ENCODE data around the gene MAPK8IP2. TPM values are rescaled to one million over a fixed set of nuclear protein-coding genes. Genes with fewer than 3 reads are reported as not detected.

MAPK8IP2 gene
- total and polyA plus RNA-seq, 2 of the 13 experiments (the other 11 are each of a cell fraction or from before 2014, with no cell fraction given), result 1.3 to 2.6 TPM

DNA sequence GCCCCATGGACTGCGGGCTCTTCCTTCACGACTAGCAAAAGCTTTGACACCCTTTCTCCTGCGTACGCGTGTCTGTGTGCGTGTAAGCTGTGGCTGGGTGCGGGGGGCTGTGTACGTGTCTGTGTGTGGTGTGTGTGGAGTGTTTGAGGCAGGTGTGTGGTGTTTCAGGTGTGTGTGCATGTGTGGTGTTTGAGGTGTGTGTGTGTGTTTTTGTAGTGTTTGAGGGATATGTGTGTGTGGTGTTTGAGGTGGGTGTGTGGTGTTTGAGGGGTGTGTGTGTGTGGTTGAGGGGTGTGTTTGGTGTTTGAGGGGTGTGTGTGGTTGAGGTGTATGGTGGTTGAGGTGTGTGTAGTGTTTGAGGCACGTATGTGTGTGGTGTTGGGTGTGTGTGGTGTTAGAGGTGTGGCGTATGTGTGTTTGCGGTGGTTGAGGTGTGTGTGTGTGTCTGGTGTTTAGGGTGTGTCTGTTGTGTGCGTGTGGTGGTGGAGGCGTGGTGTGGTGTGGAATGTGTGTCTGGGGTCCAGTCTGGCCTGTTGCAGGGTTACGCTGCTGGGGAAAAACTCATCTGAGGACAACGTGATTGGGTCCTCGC, 28.0 kb downstream of the MAPK8IP2 start (continued):
- no peak for TF ChIP-seq NFAT5 (CRISPR knock-in tag; IDR thresholded peaks at IDR 0.05)
- TF ChIP-seq, protein P1, sequence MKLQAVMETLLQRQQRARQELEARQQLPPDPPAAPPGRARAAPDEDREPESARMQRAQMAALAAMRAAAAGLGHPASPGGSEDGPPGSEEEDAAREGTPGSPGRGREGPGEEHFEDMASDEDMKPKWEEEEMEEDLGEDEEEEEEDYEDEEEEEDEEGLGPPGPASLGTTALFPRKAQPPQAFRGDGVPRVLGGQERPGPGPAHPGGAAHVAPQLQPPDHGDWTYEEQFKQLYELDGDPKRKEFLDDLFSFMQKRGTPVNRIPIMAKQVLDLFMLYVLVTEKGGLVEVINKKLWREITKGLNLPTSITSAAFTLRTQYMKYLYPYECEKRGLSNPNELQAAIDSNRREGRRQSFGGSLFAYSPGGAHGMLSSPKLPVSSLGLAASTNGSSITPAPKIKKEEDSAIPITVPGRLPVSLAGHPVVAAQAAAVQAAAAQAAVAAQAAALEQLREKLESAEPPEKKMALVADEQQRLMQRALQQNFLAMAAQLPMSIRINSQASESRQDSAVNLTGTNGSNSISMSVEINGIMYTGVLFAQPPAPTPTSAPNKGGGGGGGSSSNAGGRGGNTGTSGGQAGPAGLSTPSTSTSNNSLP (IDR thresholded peaks at IDR 0.05; ENCODE audit: low read depth, low read length), result no peak
- TF ChIP-seq, protein P2, sequence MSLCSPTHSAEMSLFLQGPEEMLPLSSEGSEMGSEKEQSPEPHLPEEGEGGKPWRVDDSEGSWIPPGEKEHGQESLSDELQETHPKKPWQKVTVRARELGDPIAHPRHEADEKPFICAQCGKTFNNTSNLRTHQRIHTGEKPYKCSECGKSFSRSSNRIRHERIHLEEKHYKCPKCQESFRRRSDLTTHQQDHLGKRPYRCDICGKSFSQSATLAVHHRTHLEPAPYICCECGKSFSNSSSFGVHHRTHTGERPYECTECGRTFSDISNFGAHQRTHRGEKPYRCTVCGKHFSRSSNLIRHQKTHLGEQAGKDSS (CRISPR knock-in tag; IDR thresholded peaks at IDR 0.05; ENCODE audit: borderline replicate concordance, low read depth), result no peak
- 0 out of 2 replicates have a peak, but pooled peaks have one; percentile 37 for TF ChIP-seq MEIS1 (CRISPR knock-in tag; IDR thresholded peaks at IDR 0.05; ENCODE audit: borderline replicate concordance)
- no peak for TF ChIP-seq RCOR2 (CRISPR knock-in tag; IDR thresholded peaks at IDR 0.05)
- TF ChIP-seq, protein P3, sequence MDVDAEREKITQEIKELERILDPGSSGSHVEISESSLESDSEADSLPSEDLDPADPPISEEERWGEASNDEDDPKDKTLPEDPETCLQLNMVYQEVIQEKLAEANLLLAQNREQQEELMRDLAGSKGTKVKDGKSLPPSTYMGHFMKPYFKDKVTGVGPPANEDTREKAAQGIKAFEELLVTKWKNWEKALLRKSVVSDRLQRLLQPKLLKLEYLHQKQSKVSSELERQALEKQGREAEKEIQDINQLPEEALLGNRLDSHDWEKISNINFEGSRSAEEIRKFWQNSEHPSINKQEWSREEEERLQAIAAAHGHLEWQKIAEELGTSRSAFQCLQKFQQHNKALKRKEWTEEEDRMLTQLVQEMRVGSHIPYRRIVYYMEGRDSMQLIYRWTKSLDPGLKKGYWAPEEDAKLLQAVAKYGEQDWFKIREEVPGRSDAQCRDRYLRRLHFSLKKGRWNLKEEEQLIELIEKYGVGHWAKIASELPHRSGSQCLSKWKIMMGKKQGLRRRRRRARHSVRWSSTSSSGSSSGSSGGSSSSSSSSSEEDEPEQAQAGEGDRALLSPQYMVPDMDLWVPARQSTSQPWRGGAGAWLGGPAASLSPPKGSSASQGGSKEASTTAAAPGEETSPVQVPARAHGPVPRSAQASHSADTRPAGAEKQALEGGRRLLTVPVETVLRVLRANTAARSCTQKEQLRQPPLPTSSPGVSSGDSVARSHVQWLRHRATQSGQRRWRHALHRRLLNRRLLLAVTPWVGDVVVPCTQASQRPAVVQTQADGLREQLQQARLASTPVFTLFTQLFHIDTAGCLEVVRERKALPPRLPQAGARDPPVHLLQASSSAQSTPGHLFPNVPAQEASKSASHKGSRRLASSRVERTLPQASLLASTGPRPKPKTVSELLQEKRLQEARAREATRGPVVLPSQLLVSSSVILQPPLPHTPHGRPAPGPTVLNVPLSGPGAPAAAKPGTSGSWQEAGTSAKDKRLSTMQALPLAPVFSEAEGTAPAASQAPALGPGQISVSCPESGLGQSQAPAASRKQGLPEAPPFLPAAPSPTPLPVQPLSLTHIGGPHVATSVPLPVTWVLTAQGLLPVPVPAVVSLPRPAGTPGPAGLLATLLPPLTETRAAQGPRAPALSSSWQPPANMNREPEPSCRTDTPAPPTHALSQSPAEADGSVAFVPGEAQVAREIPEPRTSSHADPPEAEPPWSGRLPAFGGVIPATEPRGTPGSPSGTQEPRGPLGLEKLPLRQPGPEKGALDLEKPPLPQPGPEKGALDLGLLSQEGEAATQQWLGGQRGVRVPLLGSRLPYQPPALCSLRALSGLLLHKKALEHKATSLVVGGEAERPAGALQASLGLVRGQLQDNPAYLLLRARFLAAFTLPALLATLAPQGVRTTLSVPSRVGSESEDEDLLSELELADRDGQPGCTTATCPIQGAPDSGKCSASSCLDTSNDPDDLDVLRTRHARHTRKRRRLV (CRISPR knock-in tag; IDR thresholded peaks at IDR 0.05), result no peak
- TF ChIP-seq MIER3 (CRISPR knock-in tag; IDR thresholded peaks at IDR 0.05; ENCODE audit: borderline replicate concordance), result no peak
- TF ChIP-seq, protein P4, sequence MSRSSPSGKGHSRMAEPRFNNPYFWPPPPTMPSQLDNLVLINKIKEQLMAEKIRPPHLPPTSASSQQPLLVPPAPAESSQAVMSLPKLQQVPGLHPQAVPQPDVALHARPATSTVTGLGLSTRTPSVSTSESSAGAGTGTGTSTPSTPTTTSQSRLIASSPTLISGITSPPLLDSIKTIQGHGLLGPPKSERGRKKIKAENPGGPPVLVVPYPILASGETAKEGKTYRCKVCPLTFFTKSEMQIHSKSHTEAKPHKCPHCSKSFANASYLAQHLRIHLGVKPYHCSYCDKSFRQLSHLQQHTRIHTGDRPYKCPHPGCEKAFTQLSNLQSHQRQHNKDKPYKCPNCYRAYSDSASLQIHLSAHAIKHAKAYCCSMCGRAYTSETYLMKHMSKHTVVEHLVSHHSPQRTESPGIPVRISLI (CRISPR knock-in tag; IDR thresholded peaks at IDR 0.05; ENCODE audit: borderline replicate concordance), result no peak
- TF ChIP-seq HNRNPLL (IDR thresholded peaks at IDR 0.05; ENCODE audit: low read depth, low read length, poor library complexity, severe bottlenecking), result peak; percentile 20
- TF ChIP-seq RBFOX2 (IDR thresholded peaks at IDR 0.05; ENCODE audit: low read depth, low read length), result no peak
- TF ChIP-seq TGIF2 (CRISPR knock-in tag; IDR thresholded peaks at IDR 0.05), result no peak
- TF ChIP-seq ZNF207 (IDR thresholded peaks at IDR 0.05; ENCODE audit: borderline replicate concordance), result 0 out of 2 replicates have a peak, but pooled peaks have one; percentile 65
- TF ChIP-seq TRIM22 (IDR thresholded peaks at IDR 0.05), result no peak
